Endothelial cell (in vitro differentiated cells): ENCODE results near the gene FRRS1. TPM values are rescaled to one million over a fixed set of nuclear protein-coding genes. Genes with fewer than 3 reads are reported as not detected.

Experiments
- DNase-seq: peaks from one replicate; pipeline ENCODE4 v3.0.0; 2021; ENCODE audit warnings: low spot score
- H3K27ac Mint-ChIP-seq: one replicate; pipeline ENCODE4 v1.8.0; 2021; ENCODE audit warnings: mixed read lengths, inconsistent platforms; ENCODE audit not compliant: unreplicated experiment
- H3K27me3 Mint-ChIP-seq: one replicate; pipeline ENCODE4 v1.8.0; 2021; ENCODE audit warnings: mild to moderate bottlenecking, moderate library complexity, mixed read lengths, inconsistent platforms; ENCODE audit not compliant: unreplicated experiment
- H3K36me3 Mint-ChIP-seq: one replicate; pipeline ENCODE4 v1.8.0; 2021; ENCODE audit warnings: mild to moderate bottlenecking, low read depth, mixed read lengths, inconsistent platforms; ENCODE audit not compliant: unreplicated experiment
- H3K4me1 Mint-ChIP-seq: one replicate; pipeline ENCODE4 v1.8.0; 2021; ENCODE audit warnings: mild to moderate bottlenecking, mixed read lengths, inconsistent platforms; ENCODE audit not compliant: unreplicated experiment
- H3K4me3 Mint-ChIP-seq: one replicate; pipeline ENCODE4 v1.8.0; 2021; ENCODE audit warnings: mild to moderate bottlenecking, mixed read lengths, inconsistent platforms; ENCODE audit not compliant: unreplicated experiment
- H3K9me3 Mint-ChIP-seq: one replicate; pipeline ENCODE4 v1.8.0; 2021; ENCODE audit warnings: mixed read lengths, inconsistent platforms; ENCODE audit not compliant: unreplicated experiment
- total RNA-seq: library from RNA; stranded (reverse); fragmentation: NEBNext Ultra II Directional; extraction: Animal tissue kit (Norgen Biotek cat#: 25700); gene quantifications from one replicate; pipeline ENCODE4 v1.2.1, GENCODE V29; 2021; ENCODE audit not compliant: unreplicated experiment
- TF ChIP-seq, protein P1 (sequence below): fragments of 200-600 bp; sonication (generic); IDR thresholded peaks from one replicate; pipeline ENCODE4 v1.5.0; 2021; ENCODE audit warnings: antibody characterized with exemption; ENCODE audit not compliant: unreplicated experiment

FRRS1 gene
- total RNA-seq, 1 donor from 2014 or later: 4.1 TPM

DNA sequence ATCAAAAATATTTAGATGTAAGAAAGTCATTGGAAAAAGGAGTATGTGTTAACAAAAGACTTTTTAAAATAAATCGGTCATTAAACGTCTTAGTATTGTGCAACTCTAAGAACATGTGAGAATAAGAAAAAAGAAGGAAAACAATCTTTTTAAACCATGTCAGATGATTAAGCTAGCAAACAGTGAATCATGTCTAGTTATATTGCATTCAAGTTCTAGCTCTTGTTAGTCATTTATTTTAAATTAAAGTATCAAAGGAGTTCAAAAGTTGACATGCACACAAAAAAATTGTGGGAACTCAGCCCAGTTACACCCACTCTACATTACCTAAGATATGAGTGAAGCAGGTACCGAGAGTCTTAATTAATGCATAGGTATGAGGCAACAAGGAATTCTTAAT lies 9.8 kb downstream of the FRRS1 start:
- Mint-ChIP-seq H3K9me3 (no peaks in the 10 kb centered on the region), H3K27ac (no peak overlapping the region), H3K4me3 (no peak overlapping the region), H3K36me3 (peaks cover 5% of the 10 kb centered on the region), H3K4me1 (peaks cover 3% of the 10 kb centered on the region), H3K27me3 (peaks cover 2% of the 10 kb centered on the region)
- TF ChIP-seq, protein P1, sequence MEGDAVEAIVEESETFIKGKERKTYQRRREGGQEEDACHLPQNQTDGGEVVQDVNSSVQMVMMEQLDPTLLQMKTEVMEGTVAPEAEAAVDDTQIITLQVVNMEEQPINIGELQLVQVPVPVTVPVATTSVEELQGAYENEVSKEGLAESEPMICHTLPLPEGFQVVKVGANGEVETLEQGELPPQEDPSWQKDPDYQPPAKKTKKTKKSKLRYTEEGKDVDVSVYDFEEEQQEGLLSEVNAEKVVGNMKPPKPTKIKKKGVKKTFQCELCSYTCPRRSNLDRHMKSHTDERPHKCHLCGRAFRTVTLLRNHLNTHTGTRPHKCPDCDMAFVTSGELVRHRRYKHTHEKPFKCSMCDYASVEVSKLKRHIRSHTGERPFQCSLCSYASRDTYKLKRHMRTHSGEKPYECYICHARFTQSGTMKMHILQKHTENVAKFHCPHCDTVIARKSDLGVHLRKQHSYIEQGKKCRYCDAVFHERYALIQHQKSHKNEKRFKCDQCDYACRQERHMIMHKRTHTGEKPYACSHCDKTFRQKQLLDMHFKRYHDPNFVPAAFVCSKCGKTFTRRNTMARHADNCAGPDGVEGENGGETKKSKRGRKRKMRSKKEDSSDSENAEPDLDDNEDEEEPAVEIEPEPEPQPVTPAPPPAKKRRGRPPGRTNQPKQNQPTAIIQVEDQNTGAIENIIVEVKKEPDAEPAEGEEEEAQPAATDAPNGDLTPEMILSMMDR: no peak
- no peak for DNase-seq

DNA sequence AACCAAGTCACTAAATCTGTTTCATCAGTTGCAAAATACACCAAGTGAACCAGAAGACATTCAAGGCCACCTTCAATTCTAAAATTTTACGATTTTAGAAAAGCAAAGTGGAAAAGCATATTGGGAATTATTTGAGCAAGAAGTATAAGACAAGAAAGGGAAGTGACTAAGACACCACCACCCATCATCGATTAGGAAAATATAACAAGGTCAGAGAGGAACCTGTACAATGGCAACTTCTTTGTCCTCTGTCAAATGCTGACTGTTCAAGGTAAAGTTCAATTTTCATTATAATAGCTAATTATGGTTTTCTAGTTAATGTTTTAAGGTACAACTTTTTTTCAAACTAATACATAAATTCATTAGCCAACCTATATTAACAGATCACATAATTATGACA lies 10.8 kb downstream of the FRRS1 start:
- TF ChIP-seq, protein P1: no peak
- Mint-ChIP-seq H3K4me1 (peaks cover 3% of the 10 kb centered on the region), H3K9me3 (no peaks in the 10 kb centered on the region), H3K36me3 (peaks cover 5% of the 10 kb centered on the region), H3K4me3 (no peak overlapping the region), H3K27me3 (no peaks in the 10 kb centered on the region), H3K27ac (no peak overlapping the region)
- no peak for DNase-seq

DNA sequence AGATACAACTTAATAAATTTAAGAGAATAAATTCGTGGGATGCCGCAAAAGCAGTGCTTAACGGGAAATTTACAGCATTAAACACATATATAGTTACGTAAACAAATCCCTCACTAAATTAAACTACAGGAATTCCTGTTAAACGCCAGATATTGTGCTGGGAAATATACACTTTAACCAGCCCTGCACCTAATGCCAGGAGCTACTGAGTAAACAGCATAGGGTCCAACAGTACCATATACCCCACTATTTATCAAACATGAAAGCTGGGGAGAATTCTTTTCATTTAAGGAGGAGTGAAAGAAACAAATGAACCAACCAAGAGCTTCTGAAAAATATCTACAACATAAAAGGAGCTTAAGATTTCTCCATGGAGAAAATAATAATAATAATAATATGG lies 11.7 kb downstream of the FRRS1 start:
- no peak for DNase-seq
- Mint-ChIP-seq H3K4me1 (peaks cover 6% of the 10 kb centered on the region), H3K9me3 (no peaks in the 10 kb centered on the region), H3K27ac (no peak overlapping the region), H3K36me3 (peaks cover 5% of the 10 kb centered on the region), H3K4me3 (no peak overlapping the region), H3K27me3 (no peaks in the 10 kb centered on the region)
- TF ChIP-seq, protein P1: no peak

DNA sequence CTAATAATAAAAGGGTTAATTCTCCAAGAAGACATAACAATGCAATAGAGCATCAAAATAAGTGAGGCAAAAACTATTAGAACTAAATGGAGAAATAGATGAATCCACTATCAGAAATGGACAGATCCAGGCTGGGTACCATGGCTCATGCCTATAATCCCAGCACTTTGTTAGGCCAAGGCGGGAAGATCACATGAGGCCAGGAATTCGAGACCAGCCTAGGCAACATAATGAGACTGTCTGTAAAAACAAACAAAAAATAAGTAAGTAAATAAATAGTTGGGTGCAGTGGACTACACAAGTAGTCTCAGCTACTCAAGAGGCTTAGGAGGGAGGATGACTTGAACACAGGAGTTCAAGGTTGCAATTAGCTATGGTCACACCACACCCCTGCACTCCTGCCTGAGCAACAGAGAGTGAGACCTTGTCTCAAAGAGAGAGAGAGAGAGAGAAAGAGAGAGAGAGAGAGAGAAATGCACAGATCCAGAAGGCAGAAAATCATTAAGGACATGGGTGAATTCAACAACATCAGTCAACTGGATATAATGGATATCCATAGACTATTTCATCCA lies 12.3 kb downstream of the FRRS1 start:
- TF ChIP-seq, protein P1: no peak
- no peak overlapping the region for H3K27ac Mint-ChIP-seq
- no peaks in the 10 kb centered on the region for H3K9me3 Mint-ChIP-seq
- no peaks in the 10 kb centered on the region for H3K27me3 Mint-ChIP-seq
- H3K36me3 Mint-ChIP-seq: peaks cover 2% of the 10 kb centered on the region
- no peak overlapping the region for H3K4me3 Mint-ChIP-seq
- DNase-seq: no peak
- peaks cover 9% of the 10 kb centered on the region for H3K4me1 Mint-ChIP-seq

- no peaks in the 10 kb centered on the region for H3K36me3 Mint-ChIP-seq
- H3K27ac Mint-ChIP-seq: no peak overlapping the region
- H3K9me3 Mint-ChIP-seq: no peaks in the 10 kb centered on the region
- H3K27me3 Mint-ChIP-seq: no peaks in the 10 kb centered on the region
- peaks cover 6% of the 10 kb centered on the region for H3K4me1 Mint-ChIP-seq
- no peak overlapping the region for H3K4me3 Mint-ChIP-seq
- TF ChIP-seq, protein P1: no peak
- no peak for DNase-seq
These were observed 14.4 kb downstream of the FRRS1 start for GRCh38 chr1:99751877-99752504.
